Fibroblast of the conjunctiva (primary cell): ENCODE data around the gene HOXB8.

Experiments
- DNase-seq: peaks from one replicate; pipeline ENCODE4 v3.0.0-alpha.2; 2010; ENCODE audit warnings: low read depth

HOXB8 gene

GRCh38 chr17:48615047-48615962, at the start of gene HOXB8:
Gene HOXB8, minus strand, starts transcription at chr17:48615292. Its CDS starts 588 bp downstream, at chr17:48614704.
- DNase-seq: no peak

- DNase-seq: no peak
Measured at GRCh38 chr17:48663134-48663924, 48.2 kb upstream of the HOXB8 start.

- no peak for DNase-seq
Measured at GRCh38 chr17:48655913-48656312, 40.8 kb upstream of the HOXB8 start.

GRCh38 chr17:48649741-48650140, 34.6 kb upstream of the HOXB8 start:
- DNase-seq: no peak

- no peak for DNase-seq
Measured at GRCh38 chr17:48647963-48648245, 32.8 kb upstream of the HOXB8 start.

GRCh38 chr17:48647103-48647962, 32.2 kb upstream of the HOXB8 start:
- DNase-seq: no peak

GRCh38 chr17:48646183-48647102, 31.4 kb upstream of the HOXB8 start:
- no peak for DNase-seq

- no peak for DNase-seq
Measured at GRCh38 chr17:48645639-48646182, 30.6 kb upstream of the HOXB8 start.

GRCh38 chr17:48644910-48645557, 29.9 kb upstream of the HOXB8 start:
- DNase-seq: no peak

- no peak for DNase-seq
Measured at GRCh38 chr17:48644159-48644558, 29.1 kb upstream of the HOXB8 start.

GRCh38 chr17:48643697-48644012, 28.6 kb upstream of the HOXB8 start:
- no peak for DNase-seq

- DNase-seq: no peak
Measured at GRCh38 chr17:48642843-48643696, 28.0 kb upstream of the HOXB8 start.

- DNase-seq: no peak
Measured at GRCh38 chr17:48642059-48642842, 27.2 kb upstream of the HOXB8 start.

GRCh38 chr17:48641541-48642058, 26.5 kb upstream of the HOXB8 start:
- DNase-seq: no peak

- DNase-seq: no peak
Measured at GRCh38 chr17:48640858-48641180, 25.7 kb upstream of the HOXB8 start.

- DNase-seq: no peak
Measured at GRCh38 chr17:48639982-48640857, 25.1 kb upstream of the HOXB8 start.

GRCh38 chr17:48639136-48639535, 24.0 kb upstream of the HOXB8 start:
- no peak for DNase-seq
